GM21528 (cell line): ENCODE data around the gene KRT36.

ENCODE experiments used
- ATAC-seq: cut with Tn5 transposase; IDR thresholded peaks from one replicate; pipeline ENCODE4 v1.9.1; 2021; ENCODE audit warnings: mild to moderate bottlenecking, moderate library complexity; ENCODE audit not compliant: unreplicated experiment, low FRiP score

KRT36 gene

DNA sequence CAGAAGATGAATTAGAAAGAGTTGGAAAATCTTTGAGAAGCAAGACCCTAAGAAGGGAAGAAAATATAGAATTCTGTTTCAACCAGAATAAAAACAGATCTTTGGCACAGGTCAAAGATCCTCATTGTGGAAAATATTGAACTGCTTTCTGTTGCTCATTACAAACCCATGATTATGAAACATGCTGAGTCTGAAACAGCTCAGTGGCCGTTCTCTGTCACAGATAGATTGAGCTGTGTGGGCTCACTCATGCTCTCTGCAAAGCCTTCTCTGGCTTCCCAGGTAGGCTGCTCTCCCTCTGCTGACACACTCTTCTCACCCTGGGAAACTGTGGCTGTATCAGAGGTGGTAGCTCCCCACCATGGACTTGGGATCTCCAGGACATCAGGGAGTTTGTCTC lies 45.5 kb downstream of the KRT36 start:
- no peak for ATAC-seq

DNA sequence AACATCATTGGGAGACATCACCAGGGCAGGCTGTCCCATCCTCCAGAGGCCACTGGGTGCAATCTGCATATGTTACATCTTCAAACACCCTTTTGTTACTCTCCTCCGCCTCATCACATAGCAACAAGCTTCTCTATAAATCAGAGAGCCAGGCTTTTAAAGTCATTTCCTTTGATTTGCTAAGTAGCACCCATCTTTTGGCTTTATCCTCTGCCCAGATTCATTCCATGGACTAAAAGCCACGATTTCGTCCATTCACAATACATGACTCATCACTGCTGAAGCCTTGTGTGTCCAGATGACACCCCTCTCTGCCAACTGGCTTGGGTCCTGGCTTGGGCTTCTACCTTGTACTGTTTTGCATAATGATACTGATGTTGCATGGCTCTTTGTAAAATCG lies 47.0 kb downstream of the KRT36 start:
- ATAC-seq = no peak

DNA sequence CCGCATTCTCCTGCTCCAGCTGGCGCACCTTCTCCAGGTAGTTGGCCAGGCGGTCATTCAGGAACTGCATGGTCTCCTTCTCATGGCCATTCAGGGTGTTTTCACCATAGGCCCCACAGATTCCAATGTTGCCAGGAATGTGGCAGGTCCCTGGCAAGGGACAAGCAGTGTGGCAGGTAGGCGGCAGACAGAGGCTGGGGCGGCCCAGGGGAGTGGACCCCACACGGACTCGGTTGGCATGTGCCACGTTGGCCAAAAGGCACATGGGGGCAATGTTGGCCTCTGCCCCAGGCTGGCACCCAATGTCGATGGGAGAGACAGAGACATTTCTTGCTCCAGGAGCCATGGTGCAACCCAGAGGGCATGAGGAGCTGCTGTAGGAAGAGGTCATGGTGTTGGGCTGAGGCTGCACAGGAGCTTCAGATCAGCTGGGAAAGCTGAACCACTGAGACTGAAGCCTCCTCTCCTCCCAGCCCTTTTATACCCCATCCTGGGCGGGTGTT lies 49.1 kb downstream of the KRT36 start, which contains the start of gene KRT38:
Gene KRT38 (minus strand): TSS at position 453 of the 503 bp plus-strand sequence. CDS start 62 bp downstream, at position 391.
- no peak for ATAC-seq

DNA sequence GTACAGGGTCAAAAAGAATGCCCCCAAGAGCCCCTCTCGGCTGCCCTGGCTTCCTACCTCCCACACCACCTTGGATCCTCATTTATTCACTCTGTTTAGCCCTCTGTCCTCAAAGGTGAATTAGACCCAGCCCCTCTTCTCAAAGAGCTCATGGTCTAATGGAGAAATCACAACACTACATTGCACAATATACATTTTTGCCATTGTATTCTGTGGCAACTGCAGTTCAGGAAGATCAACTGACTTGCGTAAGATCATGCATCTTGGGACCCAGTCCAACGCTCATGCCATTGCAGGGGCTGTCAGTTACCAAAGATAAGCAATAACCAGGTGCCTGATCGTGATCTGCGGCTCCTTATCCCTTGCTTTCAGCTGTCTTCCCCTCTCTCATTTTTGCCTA lies 50.3 kb downstream of the KRT36 start:
- ATAC-seq = no peak

DNA sequence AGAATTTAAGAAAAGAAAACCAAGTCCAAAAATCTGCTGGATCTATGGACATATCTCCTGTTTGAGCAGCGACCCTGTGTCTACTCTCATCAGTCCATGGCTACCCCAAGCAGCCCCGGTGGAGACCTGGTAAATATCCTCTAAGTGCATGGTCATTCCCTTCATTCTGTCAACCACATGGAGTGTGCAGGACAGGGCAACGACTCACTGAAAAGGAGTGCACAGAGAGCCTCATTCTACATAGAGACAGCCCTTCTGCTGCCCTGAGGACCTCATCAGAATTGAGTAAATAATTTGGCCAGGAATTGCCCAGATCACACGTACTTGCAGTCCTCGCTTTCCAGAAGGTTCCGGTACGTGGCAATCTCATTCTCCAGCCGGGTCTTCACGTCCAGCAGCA lies 51.9 kb downstream of the KRT36 start:
- ATAC-seq = no peak

DNA sequence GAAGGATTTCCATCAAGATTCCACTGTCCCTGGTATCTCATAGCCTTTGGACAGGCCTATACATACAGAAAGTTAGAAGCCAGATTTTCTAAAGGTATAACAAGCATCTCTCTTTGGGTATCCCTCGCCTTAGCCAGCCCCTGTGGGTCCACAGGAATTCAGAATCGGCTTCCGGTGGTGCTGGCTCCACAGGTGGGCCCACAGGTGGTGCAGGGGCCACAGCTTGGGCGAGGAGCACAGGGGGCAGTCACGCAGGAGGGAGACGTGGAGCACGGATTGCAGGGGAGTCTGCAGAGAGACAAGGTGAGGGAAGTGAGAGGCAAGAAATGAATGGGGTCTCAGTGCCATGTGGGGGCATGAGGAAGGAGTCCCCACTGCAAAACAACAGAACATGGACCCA lies 52.5 kb downstream of the KRT36 start:
- ATAC-seq = no peak
